Measurements from ENCODE around the gene PIP5K1C.
A peak's percentile ranks its signal among the peaks of the same experiment; 100 is the strongest.

- no peak for TF ChIP-seq TEAD4 (IDR thresholded peaks at IDR 0.05; ENCODE audit: low read length)
- TF ChIP-seq TEAD4 (CRISPR knock-in tag; IDR thresholded peaks at IDR 0.05; ENCODE audit: borderline replicate concordance): no peak
- no peak for TF ChIP-seq CTCF (IDR thresholded peaks at IDR 0.05 in 2 of 3, conservative IDR thresholded peaks at IDR 0.05 in 1 of 3; ENCODE audit: insufficient read depth in 2 of 3, low read depth in 1 of 3, low read length in 3 of 3)
- no peak for TF ChIP-seq HDAC3 (IDR thresholded peaks at IDR 0.05; ENCODE audit: borderline replicate concordance, partially characterized antibody)
- no peak for TF ChIP-seq SLC30A9 (CRISPR knock-in tag; IDR thresholded peaks at IDR 0.05)
- no peak for TF ChIP-seq EZH2 (IDR thresholded peaks at IDR 0.05; ENCODE audit: borderline replicate concordance, low read depth, low read length)
- no peak for TF ChIP-seq MAFK (IDR thresholded peaks at IDR 0.05; ENCODE audit: low read length)
- no peak for TF ChIP-seq CEBPB (tag; IDR thresholded peaks at IDR 0.05)
- TF ChIP-seq FOXK2 (conservative IDR thresholded peaks at IDR 0.05 in 1 of 2, IDR thresholded peaks at IDR 0.05 in 1 of 2; ENCODE audit: low read depth in 2 of 2): no peak
- TF ChIP-seq POLR2G (IDR thresholded peaks at IDR 0.05; ENCODE audit: low read depth, low read length): peak; percentile 23
- no peak for TF ChIP-seq BMI1 (IDR thresholded peaks at IDR 0.05; ENCODE audit: low read length)
- TF ChIP-seq STAT5A (IDR thresholded peaks at IDR 0.05; ENCODE audit: borderline replicate concordance, low read length): no peak
Observed at GRCh38 chr19:3634496-3635045, 65.7 kb downstream of the PIP5K1C start.
